ENCODE results near the gene PPARA.

Gene PPARA

GRCh38 chr22:46147471-46148267 is 2.7 kb upstream of the PPARA start:
- no peak for DNase-seq (ENCODE audit: extremely low read depth, low read depth)
- TF ChIP-seq CTCF (IDR thresholded peaks at IDR 0.05; ENCODE audit: low read depth, low read length): no peak

DNA sequence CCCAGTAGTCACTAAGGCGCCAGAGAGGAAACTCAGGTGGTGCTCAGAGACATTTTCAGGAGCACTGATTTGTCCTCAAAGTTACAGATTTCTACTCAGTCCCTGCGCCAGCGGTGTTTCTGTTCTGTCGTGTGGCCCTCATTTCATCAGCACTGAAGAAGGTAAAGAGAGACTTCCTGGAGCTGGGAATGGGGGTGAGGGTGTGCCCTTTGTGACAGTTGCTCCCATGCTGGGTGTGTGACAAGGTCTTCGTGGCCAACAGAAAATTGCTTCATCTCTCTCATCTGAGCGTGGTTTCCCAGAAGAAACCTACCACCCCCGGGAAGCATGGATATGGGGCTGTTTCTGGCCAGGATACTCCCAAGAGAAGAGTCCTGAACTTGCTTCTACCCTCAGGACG is 2.0 kb upstream of the PPARA start:
- DNase-seq (ENCODE audit: extremely low read depth, low read depth): no peak
- no peak for TF ChIP-seq CTCF (IDR thresholded peaks at IDR 0.05; ENCODE audit: low read depth, low read length)

- DNase-seq (ENCODE audit: extremely low read depth, low read depth): no peak
These were observed 1.4 kb upstream of the PPARA start for GRCh38 chr22:46148816-46149511.

GRCh38 chr22:46149512-46150033 is 753 bp upstream of the PPARA start:
- DNase-seq (ENCODE audit: extremely low read depth, low read depth): no peak
- no peak for TF ChIP-seq CTCF (IDR thresholded peaks at IDR 0.05; ENCODE audit: low read depth, low read length)

More at GRCh38 chr22:46148816-46149511, 1.4 kb upstream of the PPARA start:
- no peak for TF ChIP-seq CTCF (IDR thresholded peaks at IDR 0.05; ENCODE audit: low read depth, low read length)

- no peak for DNase-seq (ENCODE audit: extremely low read depth, low read depth)
- TF ChIP-seq CTCF (IDR thresholded peaks at IDR 0.05; ENCODE audit: low read depth, low read length): no peak
These were observed 540 bp downstream of the PPARA start for GRCh38 chr22:46150655-46151477.

DNA sequence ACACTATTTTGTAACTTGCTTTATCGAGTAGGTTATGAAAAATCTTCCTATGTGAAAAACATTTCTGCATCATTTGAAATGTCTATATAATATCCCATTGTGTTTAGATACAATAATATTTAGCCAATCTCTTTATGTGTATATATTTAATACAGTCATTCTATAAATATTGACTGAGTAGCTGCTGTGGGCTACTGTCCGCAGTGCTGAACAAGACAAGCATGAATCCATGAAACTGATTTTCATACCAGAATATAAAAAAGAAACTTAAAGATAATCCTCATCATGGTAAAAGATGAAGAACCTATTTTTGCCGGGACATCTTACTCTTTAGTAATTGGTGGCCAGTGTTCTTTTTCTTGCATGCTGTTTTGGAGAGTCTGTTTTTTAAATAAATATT is 3.6 kb downstream of the PPARA start:
- no peak for TF ChIP-seq CTCF (IDR thresholded peaks at IDR 0.05; ENCODE audit: low read depth, low read length)
- DNase-seq (ENCODE audit: extremely low read depth, low read depth): no peak

All from AG09319 (cell line).